H9 (cell line): ENCODE results near the gene GM2A. TPM values are rescaled to one million over a fixed set of nuclear protein-coding genes. Genes with fewer than 3 reads are reported as not detected.
"Not testable (repeated sequence)": the region's sequence is repeated elsewhere in the genome, so short reads cannot be mapped to it uniquely, and the experiment has no call there.

Source experiments
- DNase-seq: peaks from one replicate; pipeline ENCODE4 v3.0.0-alpha.2; 2017
- H2AFZ ChIP-seq: one replicate; pipeline ENCODE4 v1.6.1; 2013; ENCODE audit warnings: mild to moderate bottlenecking, low read length, control low read depth, moderate library complexity
- H2AK5ac ChIP-seq: 2 replicates; pipeline ENCODE4 v1.6.1; 2013; ENCODE audit warnings: low read length, control low read depth, mixed read lengths; ENCODE audit not compliant: insufficient read length
- H2BK120ac ChIP-seq: one replicate; pipeline ENCODE4 v1.6.1; 2013; ENCODE audit warnings: low read depth, mild to moderate bottlenecking, low read length, control low read depth, inconsistent platforms; ENCODE audit not compliant: poor library complexity, severe bottlenecking
- H2BK12ac ChIP-seq: 2 replicates; pipeline ENCODE4 v1.6.1; 2013; ENCODE audit warnings: low read length, control low read depth, mixed read lengths, low read depth; ENCODE audit not compliant: insufficient read length
- H2BK15ac ChIP-seq: 2 replicates; pipeline ENCODE4 v1.6.1; 2013; ENCODE audit warnings: low read depth, low read length, control low read depth
- H2BK20ac ChIP-seq: one replicate; pipeline ENCODE4 v1.6.1; 2013; ENCODE audit warnings: low read depth, mild to moderate bottlenecking, low read length, control low read depth, inconsistent platforms; ENCODE audit not compliant: poor library complexity, severe bottlenecking
- H2BK5ac ChIP-seq: 2 replicates; pipeline ENCODE4 v1.6.1; 2013; ENCODE audit warnings: low read length, control low read depth, mixed read lengths; ENCODE audit not compliant: insufficient read length
- H3K14ac ChIP-seq: 2 replicates; pipeline ENCODE4 v1.6.1; 2013; ENCODE audit warnings: low read length, control low read depth; ENCODE audit not compliant: insufficient read depth
- H3K18ac ChIP-seq: 2 replicates; pipeline ENCODE4 v1.6.1; 2013; ENCODE audit warnings: low read depth, mild to moderate bottlenecking, mixed read lengths, low read length, control low read depth; ENCODE audit not compliant: insufficient read length
- H3K23ac ChIP-seq: 2 replicates; pipeline ENCODE4 v1.6.1; 2013; ENCODE audit warnings: low read length, control low read depth, mixed read lengths, low read depth; ENCODE audit not compliant: insufficient read length
- H3K23me2 ChIP-seq: 2 replicates; pipeline ENCODE4 v1.6.1; 2013; ENCODE audit warnings: low read depth, mild to moderate bottlenecking, mixed read lengths, low read length, control low read depth; ENCODE audit not compliant: insufficient read length, poor library complexity, severe bottlenecking
- H3K27ac ChIP-seq: 2 replicates; pipeline ENCODE4 v1.5.1; 2013; ENCODE audit warnings: low read length, control low read depth, mixed read lengths, low read depth; ENCODE audit not compliant: insufficient read length
- H3K27me3 ChIP-seq: 2 replicates; pipeline ENCODE4 v1.6.1; 2013; ENCODE audit warnings: low read length, control low read depth, inconsistent platforms; ENCODE audit not compliant: insufficient read depth
- H3K4ac ChIP-seq: 2 replicates; pipeline ENCODE4 v1.6.1; 2013; ENCODE audit warnings: low read depth, mild to moderate bottlenecking, control low read depth, inconsistent platforms, low read length, moderate library complexity
- H3K4me1 ChIP-seq: 2 replicates; pipeline ENCODE4 v1.6.1; 2013; ENCODE audit warnings: low read length, control low read depth, inconsistent platforms; ENCODE audit not compliant: insufficient read depth
- H3K4me2 ChIP-seq: 2 replicates; pipeline ENCODE4 v1.6.1; 2013; ENCODE audit warnings: low read length, control low read depth, mixed read lengths; ENCODE audit not compliant: insufficient read length, insufficient read depth
- H3K56ac ChIP-seq: 2 replicates; pipeline ENCODE4 v1.6.1; 2013; ENCODE audit warnings: low read depth, mild to moderate bottlenecking, mixed read lengths, low read length, control low read depth; ENCODE audit not compliant: insufficient read length
- H3K79me1 ChIP-seq: 2 replicates; pipeline ENCODE4 v1.6.1; 2013; ENCODE audit warnings: low read depth, mild to moderate bottlenecking, moderate library complexity, low read length, control low read depth, inconsistent platforms; ENCODE audit not compliant: insufficient read depth, poor library complexity, severe bottlenecking
- H3K79me2 ChIP-seq: 2 replicates; pipeline ENCODE4 v1.6.1; 2013; ENCODE audit warnings: low read length, control low read depth, inconsistent platforms; ENCODE audit not compliant: insufficient read depth
- H3K9ac ChIP-seq: 2 replicates; pipeline ENCODE4 v1.6.1; 2013; ENCODE audit warnings: low read length, control low read depth, mixed read lengths; ENCODE audit not compliant: insufficient read length; ENCODE audit errors: extremely low read depth
- H3K9me3 ChIP-seq: one replicate; pipeline ENCODE4 v1.6.1; 2013; ENCODE audit warnings: low read depth, low read length, inconsistent platforms; ENCODE audit not compliant: control insufficient read depth
- H3T11ph ChIP-seq: one replicate; pipeline ENCODE4 v1.6.1; 2013; ENCODE audit warnings: mild to moderate bottlenecking, low read length, control low read depth, inconsistent platforms
- H4K20me1 ChIP-seq: one replicate; pipeline ENCODE4 v1.6.1; 2013; ENCODE audit not compliant: control insufficient read depth, insufficient read length, insufficient read depth
- H4K5ac ChIP-seq: 2 replicates; pipeline ENCODE4 v1.6.1; 2013; ENCODE audit warnings: low read depth, mild to moderate bottlenecking, mixed read lengths, low read length, control low read depth; ENCODE audit not compliant: insufficient read length
- H4K8ac ChIP-seq: replicated peaks from 2 replicates; pipeline ENCODE4 v1.6.1; 2013; ENCODE audit warnings: low read length, control low read depth, mixed read lengths, low read depth; ENCODE audit not compliant: insufficient read length
- H4K91ac ChIP-seq: 2 replicates; pipeline ENCODE4 v1.6.1; 2013; ENCODE audit warnings: low read depth, mild to moderate bottlenecking, moderate library complexity, mixed read lengths, low read length, control low read depth; ENCODE audit not compliant: insufficient read length
- H3K27ac Mint-ChIP-seq, 3 experiments: 2 replicates in 2 of 3; 3 replicates in 1 of 3; pipeline ENCODE4 v1.8.0; 2020 to 2021; ENCODE audit warnings: mixed read lengths in 3 of 3, mild to moderate bottlenecking in 1 of 3, moderate library complexity in 1 of 3
- H3K27me3 Mint-ChIP-seq: 2 replicates; pipeline ENCODE4 v1.8.0; 2021; ENCODE audit warnings: low read depth, mild to moderate bottlenecking, moderate library complexity, mixed read lengths
- H3K36me3 Mint-ChIP-seq, 3 experiments: 2 replicates in 2 of 3; 3 replicates in 1 of 3; pipeline ENCODE4 v1.8.0; 2020 to 2021; ENCODE audit warnings: low read depth in 3 of 3, mixed read lengths in 3 of 3; ENCODE audit not compliant: insufficient read depth in 1 of 3
- H3K4me1 Mint-ChIP-seq, 2 experiments: 2 replicates each; pipeline ENCODE4 v1.8.0; 2020; ENCODE audit warnings: mixed read lengths in 2 of 2
- H3K4me3 Mint-ChIP-seq, 2 experiments: 2 replicates in 1 of 2; 3 replicates in 1 of 2; pipeline ENCODE4 v1.8.0; 2020 to 2021; ENCODE audit warnings: mild to moderate bottlenecking in 2 of 2, mixed read lengths in 2 of 2, moderate library complexity in 1 of 2
- H3K9me3 Mint-ChIP-seq, 2 experiments: 2 replicates in 1 of 2; 3 replicates in 1 of 2; pipeline ENCODE4 v1.8.0; 2020; ENCODE audit warnings: mild to moderate bottlenecking in 2 of 2, mixed read lengths in 2 of 2, moderate library complexity in 1 of 2
- WGBS: extraction: QIAGEN DNeasy Blood & Tissue Kit; methylation state at CpG from one replicate; pipeline ENCODE4 v1.1.7; 2013; ENCODE audit warnings: missing lambda C conversion rate, low lambda C conversion rate, mixed read lengths; ENCODE audit not compliant: insufficient read length; ENCODE audit errors: extremely low coverage; 5-methylcytosine and 5-hydroxymethylcytosine counted together
- total RNA-seq: library from RNA; stranded (reverse); gene quantifications from 2 replicates; pipeline ENCODE4 v1.2.1, GENCODE V29; 2021

The GM2A gene
- total RNA-seq, 1 experiment from 2014 or later: 27.8 TPM

GRCh38 chr5:151309821-151310220, 56.8 kb downstream of the GM2A start:
- H4K91ac ChIP-seq, H3K18ac ChIP-seq, H4K5ac ChIP-seq, H3K36me3 Mint-ChIP-seq, H4K8ac ChIP-seq, H2BK20ac ChIP-seq, H2BK5ac ChIP-seq, H4K20me1 ChIP-seq, H3K56ac ChIP-seq, H3K27me3 ChIP-seq, H3K4ac ChIP-seq, H3K27ac ChIP-seq, H3T11ph ChIP-seq, H2AK5ac ChIP-seq, H2AFZ ChIP-seq, H3K23me2 ChIP-seq, H3K4me1 ChIP-seq, H3K4me2 ChIP-seq, H3K23ac ChIP-seq, H2BK12ac ChIP-seq, H2BK15ac ChIP-seq, H3K27me3 Mint-ChIP-seq, H3K79me2 ChIP-seq, H3K4me3 Mint-ChIP-seq, H2BK120ac ChIP-seq, H3K79me1 ChIP-seq, DNase-seq, H3K9ac ChIP-seq, H3K14ac ChIP-seq, H3K9me3 ChIP-seq: not testable (repeated sequence)
- no CpG with 5 or more reads among the region's 15 CpGs for WGBS
- Mint-ChIP-seq H3K27ac (peak overlapping the region in 1 of 3 experiments; percentile 57; a peak in 2 of 7 replicates), H3K9me3 (peaks cover 5 to 12% of the 10 kb centered on the region in 2 experiments; a peak in 3 of 5 replicates), H3K4me1 (peaks cover 10 to 11% of the 10 kb centered on the region in 2 experiments)
